Measurements from ENCODE around the gene TIFAB.

TIFAB gene

DNA sequence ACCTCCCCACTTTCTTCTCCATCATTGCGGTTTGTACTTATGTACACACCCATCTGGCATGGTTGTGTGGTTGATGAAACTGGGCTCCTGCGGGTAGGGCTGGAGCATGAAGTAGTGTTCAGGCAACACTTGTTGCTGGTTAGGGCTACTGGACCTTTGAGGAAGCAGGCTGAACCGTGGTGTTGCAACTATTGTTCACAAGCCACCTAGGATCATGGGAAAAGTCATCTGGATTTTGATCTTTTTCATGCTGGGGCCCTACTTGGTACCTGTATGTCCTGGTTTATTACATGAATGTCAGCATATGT is 40.1 kb upstream of the TIFAB start:
- peak overlapping the region; percentile 98 for H3K27ac ChIP-seq
- peak; percentile 78 for DNase-seq (ENCODE audit: low spot score)
- no peak for TF ChIP-seq CTCF (conservative IDR thresholded peaks at IDR 0.05; ENCODE audit: low read depth)
- CTCF ChIA-PET: interaction anchor here (0.6 to 1.4 kb wide), 5 partner anchors 12 to 60 kb away, joined by 3 to 10 read pairs (median 3); no protein-coding TSS in a partner anchor
- POLR2A ChIA-PET (ENCODE audit: low non-redundant PET): no interaction called here

- peak overlapping the region; percentile 98 for H3K27ac ChIP-seq
- ChIA-PET CTCF (interaction anchor here (0.6 to 1.4 kb wide), 6 partner anchors 11 to 136 kb away, joined by 3 to 10 read pairs (median 3); no protein-coding TSS in a partner anchor), POLR2A (ENCODE audit: low non-redundant PET) (no interaction called here)
- TF ChIP-seq CTCF (conservative IDR thresholded peaks at IDR 0.05; ENCODE audit: low read depth): no peak
- DNase-seq (ENCODE audit: low spot score): peak; percentile 98
These were observed 39.6 kb upstream of the TIFAB start for GRCh38 chr5:135491552-135492318.

- no peak for DNase-seq (ENCODE audit: low spot score)
- TF ChIP-seq CTCF (conservative IDR thresholded peaks at IDR 0.05; ENCODE audit: low read depth): no peak
- ChIA-PET POLR2A (ENCODE audit: low non-redundant PET) (interaction anchor here (0.7 kb wide), 1 partner anchor 691 kb away, joined by 3 read pairs; no protein-coding TSS in a partner anchor), CTCF (interaction anchor here (0.5 to 1.5 kb wide), 6 partner anchors 12 to 155 kb away, joined by 3 to 10 read pairs (median 4); no protein-coding TSS in a partner anchor)
- H3K27ac ChIP-seq: peak overlapping the region; percentile 98
These were observed 38.9 kb upstream of the TIFAB start for GRCh38 chr5:135491038-135491551.

GRCh38 chr5:135490245-135491037 is 38.3 kb upstream of the TIFAB start:
- peak overlapping the region; percentile 98 for H3K27ac ChIP-seq
- no peak for TF ChIP-seq CTCF (conservative IDR thresholded peaks at IDR 0.05; ENCODE audit: low read depth)
- ChIA-PET CTCF (interaction anchor here (0.5 to 1.5 kb wide), 4 partner anchors 24 to 238 kb away, joined by 3 to 7 read pairs (median 4); no protein-coding TSS in a partner anchor), POLR2A (ENCODE audit: low non-redundant PET) (interaction anchor here (0.7 kb wide), 1 partner anchor 691 kb away, joined by 3 read pairs; no protein-coding TSS in a partner anchor)
- DNase-seq (ENCODE audit: low spot score): no peak

- no peak for TF ChIP-seq CTCF (conservative IDR thresholded peaks at IDR 0.05; ENCODE audit: low read depth)
- DNase-seq (ENCODE audit: low spot score): no peak
- ChIA-PET POLR2A (ENCODE audit: low non-redundant PET) (no interaction called here), CTCF (interaction anchor here (0.7 to 1.5 kb wide), 3 partner anchors 23 to 239 kb away, joined by 3 to 7 read pairs (median 6); no protein-coding TSS in a partner anchor)
- peak overlapping the region; percentile 68 for H3K27ac ChIP-seq
These were observed 37.5 kb upstream of the TIFAB start for GRCh38 chr5:135489466-135490244.

All from RWPE1 (cell line).